GM21381 (cell line): ENCODE results near the gene SORCS2.

ENCODE experiments used
- ATAC-seq: cut with Tn5 transposase; IDR thresholded peaks from one replicate; pipeline ENCODE4 v1.9.1; 2021; ENCODE audit warnings: mild to moderate bottlenecking, moderate library complexity; ENCODE audit not compliant: unreplicated experiment

The SORCS2 gene

GRCh38 chr4:7790023-7790422 lies 597.7 kb downstream of the SORCS2 start:
- ATAC-seq = no peak

GRCh38 chr4:7790999-7791398 lies 598.7 kb downstream of the SORCS2 start:
- no peak for ATAC-seq
